HEK293 (cell line): Measurements from ENCODE around the gene KCTD1.

Experiments
- EGR2 ChIP-seq: fragments of 450-650 bp; formaldehyde crosslinking; IDR thresholded peaks from 2 replicates; pipeline ENCODE4 v1.5.1; 2016; ENCODE audit warnings: low read depth, missing biosample characterization, missing genetic modification characterization
- GLIS2 ChIP-seq: fragments of 450-650 bp; formaldehyde crosslinking; IDR thresholded peaks from 2 replicates; pipeline ENCODE4 v1.5.1; 2016; ENCODE audit warnings: missing biosample characterization, missing genetic modification characterization
- SALL2 ChIP-seq: fragments of 450-650 bp; formaldehyde crosslinking; IDR thresholded peaks from 2 replicates; pipeline ENCODE4 v1.5.0; 2017; ENCODE audit warnings: missing biosample characterization, mild to moderate bottlenecking, missing genetic modification characterization, borderline replicate concordance
- SCRT1 ChIP-seq: fragments of 450-650 bp; formaldehyde crosslinking; IDR thresholded peaks from 2 replicates; pipeline ENCODE4 v1.5.1; 2016; ENCODE audit warnings: missing biosample characterization, missing genetic modification characterization, borderline replicate concordance
- SP7 ChIP-seq: fragments of 450-650 bp; formaldehyde crosslinking; IDR thresholded peaks from 2 replicates; pipeline ENCODE4 v1.5.1; 2016; ENCODE audit warnings: missing biosample characterization, missing genetic modification characterization
- TCF7L2 ChIP-seq: IDR thresholded peaks from 2 replicates; pipeline ENCODE4 v1.6.1; 2011; ENCODE audit warnings: low read depth, mild to moderate bottlenecking, inconsistent platforms, low read length, moderate library complexity, borderline replicate concordance
- YY1 ChIP-seq: fragments of 450-650 bp; formaldehyde crosslinking; IDR thresholded peaks from 2 replicates; pipeline ENCODE4 v1.5.1; 2018; ENCODE audit warnings: missing biosample characterization, missing genetic modification characterization
- ZEB2 ChIP-seq: fragments of 450-650 bp; formaldehyde crosslinking; IDR thresholded peaks from 2 replicates; pipeline ENCODE4 v1.5.1; 2016; ENCODE audit warnings: missing biosample characterization, missing genetic modification characterization
- ZFP41 ChIP-seq: fragments of 450-650 bp; formaldehyde crosslinking; IDR thresholded peaks from 2 replicates; pipeline ENCODE4 v1.5.1; 2016; ENCODE audit warnings: missing biosample characterization, missing genetic modification characterization, borderline replicate concordance
- ZNF324 ChIP-seq: fragments of 450-650 bp; formaldehyde crosslinking; IDR thresholded peaks from 2 replicates; pipeline ENCODE4 v1.5.1; 2016; ENCODE audit warnings: missing biosample characterization, missing genetic modification characterization
- ZNF335 ChIP-seq: fragments of 450-650 bp; formaldehyde crosslinking; conservative IDR thresholded peaks from 2 replicates; pipeline ENCODE4 v1.5.1; 2016; ENCODE audit warnings: missing biosample characterization, missing genetic modification characterization
- ZNF350 ChIP-seq: fragments of 450-650 bp; formaldehyde crosslinking; IDR thresholded peaks from 2 replicates; pipeline ENCODE4 v1.5.0; 2017; ENCODE audit warnings: missing biosample characterization, mild to moderate bottlenecking, missing genetic modification characterization
- ZNF426 ChIP-seq: fragments of 450-650 bp; formaldehyde crosslinking; IDR thresholded peaks from 2 replicates; pipeline ENCODE4 v1.5.1; 2017; ENCODE audit warnings: missing biosample characterization, missing genetic modification characterization, mild to moderate bottlenecking, inconsistent platforms, moderate library complexity
- ZNF501 ChIP-seq: fragments of 450-650 bp; formaldehyde crosslinking; IDR thresholded peaks from 2 replicates; pipeline ENCODE4 v1.5.1; 2016; ENCODE audit warnings: missing biosample characterization, missing genetic modification characterization
- ZNF596 ChIP-seq: fragments of 450-650 bp; IDR thresholded peaks from 2 replicates; pipeline ENCODE4 v1.5.0; 2018; ENCODE audit warnings: missing biosample characterization, mild to moderate bottlenecking, missing genetic modification characterization, moderate library complexity
- ZNF843 ChIP-seq: fragments of 450-650 bp; formaldehyde crosslinking; IDR thresholded peaks from 2 replicates; pipeline ENCODE4 v1.5.1; 2016; ENCODE audit warnings: missing biosample characterization, missing genetic modification characterization
- ZSCAN30 ChIP-seq: fragments of 450-650 bp; IDR thresholded peaks from 2 replicates; pipeline ENCODE4 v1.5.1; 2018; ENCODE audit warnings: missing biosample characterization, mild to moderate bottlenecking, missing genetic modification characterization, moderate library complexity
- TF ChIP-seq, protein P1 (sequence below): fragments of 450-650 bp; formaldehyde crosslinking; conservative IDR thresholded peaks from 2 replicates; pipeline ENCODE4 v1.5.1; 2016; ENCODE audit warnings: low read depth, missing biosample characterization, missing genetic modification characterization
- TF ChIP-seq, protein P2 (sequence below): fragments of 450-650 bp; formaldehyde crosslinking; IDR thresholded peaks from 2 replicates; pipeline ENCODE4 v1.5.1; 2016; ENCODE audit warnings: missing biosample characterization, missing genetic modification characterization
- TF ChIP-seq, protein P3 (sequence below): fragments of 450-650 bp; formaldehyde crosslinking; optimal IDR thresholded peaks from 2 replicates; pipeline ENCODE3; 2016; ENCODE audit warnings: missing biosample characterization, mild to moderate bottlenecking, missing genetic modification characterization
- TF ChIP-seq, protein P4 (sequence below): fragments of 450-650 bp; formaldehyde crosslinking; IDR thresholded peaks from 2 replicates; pipeline ENCODE4 v1.5.1; 2017; ENCODE audit warnings: missing biosample characterization, missing genetic modification characterization
- TF ChIP-seq, protein P5 (sequence below): fragments of 450-650 bp; formaldehyde crosslinking; IDR thresholded peaks from 2 replicates; pipeline ENCODE4 v1.5.1; 2016; ENCODE audit warnings: missing biosample characterization, missing genetic modification characterization
- TF ChIP-seq, protein P6 (sequence below): fragments of 450-650 bp; formaldehyde crosslinking; IDR thresholded peaks from 2 replicates; pipeline ENCODE4 v1.5.1; 2016; ENCODE audit warnings: missing biosample characterization, missing genetic modification characterization

The KCTD1 gene

DNA sequence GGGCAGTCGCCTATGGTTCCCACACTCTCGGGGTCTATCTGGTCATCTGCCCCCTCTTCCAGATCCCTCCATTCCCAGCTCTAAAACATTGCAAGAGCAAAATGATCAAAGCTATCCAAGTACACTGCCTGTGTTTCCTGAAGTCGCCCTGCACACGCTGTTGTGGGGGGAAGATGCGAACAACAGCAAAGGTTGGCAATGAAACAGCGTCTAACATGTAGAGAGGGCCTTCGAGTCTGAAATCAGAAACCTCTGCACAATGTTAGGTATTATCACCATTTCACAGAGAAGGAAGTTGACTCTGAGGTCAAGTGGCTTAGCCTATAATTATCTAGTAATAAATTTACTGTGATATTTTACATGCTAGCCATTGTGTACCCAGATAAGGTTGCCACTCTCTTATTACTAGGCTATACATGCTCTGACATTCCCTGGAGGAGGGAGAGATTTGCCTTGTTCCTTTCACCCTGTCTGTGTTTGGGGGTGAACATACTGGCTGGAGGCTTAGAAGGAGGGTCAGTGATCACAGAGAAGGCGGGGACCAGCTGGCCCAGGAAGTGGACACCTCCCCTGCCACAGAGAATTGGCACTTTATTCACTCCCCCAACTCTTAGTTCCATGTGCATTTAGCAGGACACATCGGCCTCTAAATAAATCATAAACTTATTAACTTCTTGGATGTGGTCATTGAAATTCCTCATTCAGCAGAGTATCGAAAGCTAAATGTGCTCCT, 36.8 kb downstream of the KCTD1 start (continued):
- TF ChIP-seq, protein P1, sequence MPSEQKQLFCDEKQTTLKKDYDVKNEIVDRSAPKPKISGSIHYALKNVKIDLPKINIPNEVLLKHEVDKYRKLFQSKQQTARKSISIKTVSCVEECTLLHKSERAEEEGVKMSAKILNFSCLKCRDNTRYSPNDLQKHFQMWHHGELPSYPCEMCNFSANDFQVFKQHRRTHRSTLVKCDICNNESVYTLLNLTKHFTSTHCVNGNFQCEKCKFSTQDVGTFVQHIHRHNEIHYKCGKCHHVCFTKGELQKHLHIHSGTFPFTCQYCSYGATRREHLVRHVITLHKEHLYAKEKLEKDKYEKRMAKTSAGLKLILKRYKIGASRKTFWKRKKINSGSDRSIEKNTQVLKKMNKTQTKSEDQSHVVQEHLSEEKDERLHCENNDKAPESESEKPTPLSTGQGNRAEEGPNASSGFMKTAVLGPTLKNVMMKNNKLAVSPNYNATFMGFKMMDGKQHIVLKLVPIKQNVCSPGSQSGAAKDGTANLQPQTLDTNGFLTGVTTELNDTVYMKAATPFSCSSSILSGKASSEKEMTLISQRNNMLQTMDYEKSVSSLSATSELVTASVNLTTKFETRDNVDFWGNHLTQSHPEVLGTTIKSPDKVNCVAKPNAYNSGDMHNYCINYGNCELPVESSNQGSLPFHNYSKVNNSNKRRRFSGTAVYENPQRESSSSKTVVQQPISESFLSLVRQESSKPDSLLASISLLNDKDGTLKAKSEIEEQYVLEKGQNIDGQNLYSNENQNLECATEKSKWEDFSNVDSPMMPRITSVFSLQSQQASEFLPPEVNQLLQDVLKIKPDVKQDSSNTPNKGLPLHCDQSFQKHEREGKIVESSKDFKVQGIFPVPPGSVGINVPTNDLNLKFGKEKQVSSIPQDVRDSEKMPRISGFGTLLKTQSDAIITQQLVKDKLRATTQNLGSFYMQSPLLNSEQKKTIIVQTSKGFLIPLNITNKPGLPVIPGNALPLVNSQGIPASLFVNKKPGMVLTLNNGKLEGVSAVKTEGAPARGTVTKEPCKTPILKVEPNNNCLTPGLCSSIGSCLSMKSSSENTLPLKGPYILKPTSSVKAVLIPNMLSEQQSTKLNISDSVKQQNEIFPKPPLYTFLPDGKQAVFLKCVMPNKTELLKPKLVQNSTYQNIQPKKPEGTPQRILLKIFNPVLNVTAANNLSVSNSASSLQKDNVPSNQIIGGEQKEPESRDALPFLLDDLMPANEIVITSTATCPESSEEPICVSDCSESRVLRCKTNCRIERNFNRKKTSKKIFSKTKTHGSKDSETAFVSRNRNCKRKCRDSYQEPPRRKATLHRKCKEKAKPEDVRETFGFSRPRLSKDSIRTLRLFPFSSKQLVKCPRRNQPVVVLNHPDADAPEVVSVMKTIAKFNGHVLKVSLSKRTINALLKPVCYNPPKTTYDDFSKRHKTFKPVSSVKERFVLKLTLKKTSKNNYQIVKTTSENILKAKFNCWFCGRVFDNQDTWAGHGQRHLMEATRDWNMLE (tag by site-specific recombination) = no peak
- TF ChIP-seq ZNF350 (tag by site-specific recombination) (no peak), SP7 (peak; percentile 98), YY1 (0 out of 2 replicates have a peak, but pooled peaks have one; percentile 18), EGR2 (tag by site-specific recombination) (no peak), ZFP41 (tag by site-specific recombination) (no peak), ZEB2 (0 out of 2 replicates have a peak, but pooled peaks have one; percentile 18), SCRT1 (tag by site-specific recombination) (no peak), TCF7L2 (no peak; the same call in 1 of the 2 replicates), ZNF596 (peak; percentile 20; the same call in 1 of the 2 replicates), ZNF843 (peak; percentile 89), ZSCAN30 (peak; percentile 85), ZNF426 (no peak), ZNF501 (peak; percentile 50; the same call in 1 of the 2 replicates), ZNF335 (tag by site-specific recombination) (peak; percentile 62), SALL2 (tag by site-specific recombination) (no peak), ZNF324 (tag by site-specific recombination) (no peak), GLIS2 (tag by site-specific recombination) (no peak)
- TF ChIP-seq, protein P2, sequence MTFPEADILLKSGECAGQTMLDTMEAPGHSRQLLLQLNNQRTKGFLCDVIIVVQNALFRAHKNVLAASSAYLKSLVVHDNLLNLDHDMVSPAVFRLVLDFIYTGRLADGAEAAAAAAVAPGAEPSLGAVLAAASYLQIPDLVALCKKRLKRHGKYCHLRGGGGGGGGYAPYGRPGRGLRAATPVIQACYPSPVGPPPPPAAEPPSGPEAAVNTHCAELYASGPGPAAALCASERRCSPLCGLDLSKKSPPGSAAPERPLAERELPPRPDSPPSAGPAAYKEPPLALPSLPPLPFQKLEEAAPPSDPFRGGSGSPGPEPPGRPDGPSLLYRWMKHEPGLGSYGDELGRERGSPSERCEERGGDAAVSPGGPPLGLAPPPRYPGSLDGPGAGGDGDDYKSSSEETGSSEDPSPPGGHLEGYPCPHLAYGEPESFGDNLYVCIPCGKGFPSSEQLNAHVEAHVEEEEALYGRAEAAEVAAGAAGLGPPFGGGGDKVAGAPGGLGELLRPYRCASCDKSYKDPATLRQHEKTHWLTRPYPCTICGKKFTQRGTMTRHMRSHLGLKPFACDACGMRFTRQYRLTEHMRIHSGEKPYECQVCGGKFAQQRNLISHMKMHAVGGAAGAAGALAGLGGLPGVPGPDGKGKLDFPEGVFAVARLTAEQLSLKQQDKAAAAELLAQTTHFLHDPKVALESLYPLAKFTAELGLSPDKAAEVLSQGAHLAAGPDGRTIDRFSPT = no peak
- TF ChIP-seq, protein P3, sequence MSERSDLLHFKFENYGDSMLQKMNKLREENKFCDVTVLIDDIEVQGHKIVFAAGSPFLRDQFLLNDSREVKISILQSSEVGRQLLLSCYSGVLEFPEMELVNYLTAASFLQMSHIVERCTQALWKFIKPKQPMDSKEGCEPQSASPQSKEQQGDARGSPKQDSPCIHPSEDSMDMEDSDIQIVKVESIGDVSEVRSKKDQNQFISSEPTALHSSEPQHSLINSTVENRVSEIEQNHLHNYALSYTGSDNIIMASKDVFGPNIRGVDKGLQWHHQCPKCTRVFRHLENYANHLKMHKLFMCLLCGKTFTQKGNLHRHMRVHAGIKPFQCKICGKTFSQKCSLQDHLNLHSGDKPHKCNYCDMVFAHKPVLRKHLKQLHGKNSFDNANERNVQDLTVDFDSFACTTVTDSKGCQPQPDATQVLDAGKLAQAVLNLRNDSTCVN (tag by site-specific recombination) = no peak
- TF ChIP-seq, protein P4, sequence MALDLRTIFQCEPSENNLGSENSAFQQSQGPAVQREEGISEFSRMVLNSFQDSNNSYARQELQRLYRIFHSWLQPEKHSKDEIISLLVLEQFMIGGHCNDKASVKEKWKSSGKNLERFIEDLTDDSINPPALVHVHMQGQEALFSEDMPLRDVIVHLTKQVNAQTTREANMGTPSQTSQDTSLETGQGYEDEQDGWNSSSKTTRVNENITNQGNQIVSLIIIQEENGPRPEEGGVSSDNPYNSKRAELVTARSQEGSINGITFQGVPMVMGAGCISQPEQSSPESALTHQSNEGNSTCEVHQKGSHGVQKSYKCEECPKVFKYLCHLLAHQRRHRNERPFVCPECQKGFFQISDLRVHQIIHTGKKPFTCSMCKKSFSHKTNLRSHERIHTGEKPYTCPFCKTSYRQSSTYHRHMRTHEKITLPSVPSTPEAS (tag by site-specific recombination) = peak; percentile 10; the same call in 1 of the 2 replicates
- TF ChIP-seq, protein P5, sequence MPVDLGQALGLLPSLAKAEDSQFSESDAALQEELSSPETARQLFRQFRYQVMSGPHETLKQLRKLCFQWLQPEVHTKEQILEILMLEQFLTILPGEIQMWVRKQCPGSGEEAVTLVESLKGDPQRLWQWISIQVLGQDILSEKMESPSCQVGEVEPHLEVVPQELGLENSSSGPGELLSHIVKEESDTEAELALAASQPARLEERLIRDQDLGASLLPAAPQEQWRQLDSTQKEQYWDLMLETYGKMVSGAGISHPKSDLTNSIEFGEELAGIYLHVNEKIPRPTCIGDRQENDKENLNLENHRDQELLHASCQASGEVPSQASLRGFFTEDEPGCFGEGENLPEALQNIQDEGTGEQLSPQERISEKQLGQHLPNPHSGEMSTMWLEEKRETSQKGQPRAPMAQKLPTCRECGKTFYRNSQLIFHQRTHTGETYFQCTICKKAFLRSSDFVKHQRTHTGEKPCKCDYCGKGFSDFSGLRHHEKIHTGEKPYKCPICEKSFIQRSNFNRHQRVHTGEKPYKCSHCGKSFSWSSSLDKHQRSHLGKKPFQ (tag by site-specific recombination) = 0 out of 2 replicates have a peak, but pooled peaks have one; percentile 11
- TF ChIP-seq, protein P6, sequence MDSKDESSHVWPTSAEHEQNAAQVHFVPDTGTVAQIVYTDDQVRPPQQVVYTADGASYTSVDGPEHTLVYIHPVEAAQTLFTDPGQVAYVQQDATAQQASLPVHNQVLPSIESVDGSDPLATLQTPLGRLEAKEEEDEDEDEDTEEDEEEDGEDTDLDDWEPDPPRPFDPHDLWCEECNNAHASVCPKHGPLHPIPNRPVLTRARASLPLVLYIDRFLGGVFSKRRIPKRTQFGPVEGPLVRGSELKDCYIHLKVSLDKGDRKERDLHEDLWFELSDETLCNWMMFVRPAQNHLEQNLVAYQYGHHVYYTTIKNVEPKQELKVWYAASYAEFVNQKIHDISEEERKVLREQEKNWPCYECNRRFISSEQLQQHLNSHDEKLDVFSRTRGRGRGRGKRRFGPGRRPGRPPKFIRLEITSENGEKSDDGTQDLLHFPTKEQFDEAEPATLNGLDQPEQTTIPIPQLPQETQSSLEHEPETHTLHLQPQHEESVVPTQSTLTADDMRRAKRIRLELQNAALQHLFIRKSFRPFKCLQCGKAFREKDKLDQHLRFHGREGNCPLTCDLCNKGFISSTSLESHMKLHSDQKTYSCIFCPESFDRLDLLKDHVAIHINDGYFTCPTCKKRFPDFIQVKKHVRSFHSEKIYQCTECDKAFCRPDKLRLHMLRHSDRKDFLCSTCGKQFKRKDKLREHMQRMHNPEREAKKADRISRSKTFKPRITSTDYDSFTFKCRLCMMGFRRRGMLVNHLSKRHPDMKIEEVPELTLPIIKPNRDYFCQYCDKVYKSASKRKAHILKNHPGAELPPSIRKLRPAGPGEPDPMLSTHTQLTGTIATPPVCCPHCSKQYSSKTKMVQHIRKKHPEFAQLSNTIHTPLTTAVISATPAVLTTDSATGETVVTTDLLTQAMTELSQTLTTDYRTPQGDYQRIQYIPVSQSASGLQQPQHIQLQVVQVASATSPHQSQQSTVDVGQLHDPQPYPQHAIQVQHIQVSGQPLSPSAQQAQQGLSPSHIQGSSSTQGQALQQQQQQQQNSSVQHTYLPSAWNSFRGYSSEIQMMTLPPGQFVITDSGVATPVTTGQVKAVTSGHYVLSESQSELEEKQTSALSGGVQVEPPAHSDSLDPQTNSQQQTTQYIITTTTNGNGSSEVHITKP (tag by site-specific recombination) = peak; percentile 83
